Sciatic nerve (tissue), 2 donors: ENCODE results near the gene PSMD5. TPM values are rescaled to one million over a fixed set of nuclear protein-coding genes. Genes with fewer than 3 reads are reported as not detected.

Source experiments
- ATAC-seq: fragments of 200-7000 bp; cut with Tn5 transposase; one replicate; pipeline ENCODE4 v1.9.1; 2020; ENCODE audit warnings: mild to moderate bottlenecking, moderate library complexity
- DNase-seq: peaks from one replicate; pipeline ENCODE4 v3.0.0-alpha.2; 2020; ENCODE audit warnings: low spot score
- intact Hi-C: fragments of 100-400 bp; cut with DNase I; formaldehyde crosslinking; loops from one replicate; pipeline ENCODE4 v1.14.2; 2022
- total RNA-seq: library from RNA; stranded (reverse); fragmentation: NEBNext Ultra II Directional; extraction: Animal tissue kit (Norgen Biotek cat#: 25700); gene quantifications from one replicate; pipeline ENCODE4 v1.2.1, GENCODE V29; 2021
- donor health status: DM: no; HTN: no; CAD: no.
- donor health status: DM: no; HTN: no; CAD: no.

The PSMD5 gene
- total RNA-seq, 1 donor from 2014 or later = 39.0 TPM

- DNase-seq (peak; percentile 90), ATAC-seq (peak; percentile 75)
- intact Hi-C loops = loop anchor here (5.0 kb wide), 1 partner anchor 51 kb away; the partner anchor contains the start of gene TRAF1
Observed at GRCh38 chr9:120875954-120876841, 33.5 kb upstream of the PSMD5 start.

- ATAC-seq = no peak
- intact Hi-C loops = loop anchor here (5.0 kb wide), 1 partner anchor 52 kb away; the partner anchor contains the start of gene TRAF1
- no peak for DNase-seq
Observed at GRCh38 chr9:120875643-120875953, 32.9 kb upstream of the PSMD5 start.

- no peak for ATAC-seq
- DNase-seq = no peak
- intact Hi-C loops = loop anchor here (5.0 kb wide), 1 partner anchor 52 kb away; the partner anchor contains the start of gene TRAF1
Observed at GRCh38 chr9:120875195-120875565, 32.5 kb upstream of the PSMD5 start.

DNA sequence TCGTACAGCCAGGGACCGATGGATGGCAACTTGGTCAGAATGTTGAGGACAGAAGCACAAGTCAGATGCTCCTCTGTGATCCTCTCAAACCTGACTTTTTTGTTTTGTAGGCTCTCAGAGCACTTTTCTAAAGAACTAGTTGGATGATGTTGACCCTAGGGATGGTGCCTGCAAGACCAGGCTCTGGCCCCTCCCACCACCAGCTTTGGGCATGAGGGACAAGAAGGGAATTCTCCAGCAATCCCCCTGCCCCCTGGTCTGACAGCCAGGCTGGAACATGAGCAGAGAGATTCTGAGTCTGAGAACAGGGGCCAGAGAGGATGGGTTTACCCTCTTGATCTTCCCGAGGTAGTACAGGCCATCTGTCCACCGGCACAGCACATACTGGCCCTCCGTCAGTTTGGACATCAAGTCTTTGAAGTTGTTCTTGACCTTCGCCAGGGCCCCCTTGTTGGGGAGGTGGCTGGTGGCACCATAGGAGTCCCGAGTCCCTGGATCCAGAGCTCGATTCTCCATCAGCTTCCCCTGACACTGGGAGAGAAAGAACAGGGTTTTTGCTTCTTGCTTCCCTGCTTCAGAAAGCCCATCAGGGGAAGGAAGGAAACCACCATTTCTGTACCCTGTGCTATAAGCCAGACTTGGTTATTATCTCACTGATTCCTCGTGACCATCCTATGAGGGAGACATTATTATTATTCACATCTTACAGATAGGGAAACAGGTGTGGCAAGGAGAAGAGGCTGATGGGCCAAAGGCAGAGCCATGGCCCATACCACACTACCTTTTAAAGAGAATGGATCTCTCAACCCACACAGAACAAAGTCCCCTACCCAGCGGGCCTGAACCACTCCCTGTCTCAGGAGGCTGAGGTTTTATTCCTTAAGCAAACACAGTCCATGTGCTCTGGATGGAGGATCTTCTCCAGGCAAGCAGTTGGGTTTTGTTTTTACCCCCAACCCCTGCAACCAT lies 31.8 kb upstream of the PSMD5 start:
- no peak for ATAC-seq
- intact Hi-C loops = loop anchor here (5.0 kb wide), 1 partner anchor 53 kb away; the partner anchor contains the start of gene TRAF1
- no peak for DNase-seq

DNA sequence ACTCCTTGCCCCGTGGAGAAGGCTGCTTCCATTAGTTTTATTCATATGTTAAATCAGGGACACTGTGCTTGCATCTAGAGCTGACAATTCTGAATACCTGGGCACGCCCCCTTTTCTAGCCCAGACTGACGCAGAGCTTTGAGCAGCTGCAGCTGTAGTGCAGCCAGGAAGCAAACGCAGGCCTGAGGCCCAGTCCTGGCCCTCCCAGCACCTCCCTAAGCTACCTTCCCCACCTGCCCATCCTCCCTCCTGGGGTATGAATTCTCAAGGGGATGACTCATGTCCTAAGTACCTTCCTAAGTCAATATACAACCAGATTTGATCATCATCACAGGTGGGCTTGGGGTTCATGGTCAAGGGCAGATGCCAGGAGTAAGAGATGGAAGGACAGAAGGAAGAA lies 30.8 kb upstream of the PSMD5 start:
- ATAC-seq (no peak), DNase-seq (no peak)
- intact Hi-C loops = no loop called here

DNA sequence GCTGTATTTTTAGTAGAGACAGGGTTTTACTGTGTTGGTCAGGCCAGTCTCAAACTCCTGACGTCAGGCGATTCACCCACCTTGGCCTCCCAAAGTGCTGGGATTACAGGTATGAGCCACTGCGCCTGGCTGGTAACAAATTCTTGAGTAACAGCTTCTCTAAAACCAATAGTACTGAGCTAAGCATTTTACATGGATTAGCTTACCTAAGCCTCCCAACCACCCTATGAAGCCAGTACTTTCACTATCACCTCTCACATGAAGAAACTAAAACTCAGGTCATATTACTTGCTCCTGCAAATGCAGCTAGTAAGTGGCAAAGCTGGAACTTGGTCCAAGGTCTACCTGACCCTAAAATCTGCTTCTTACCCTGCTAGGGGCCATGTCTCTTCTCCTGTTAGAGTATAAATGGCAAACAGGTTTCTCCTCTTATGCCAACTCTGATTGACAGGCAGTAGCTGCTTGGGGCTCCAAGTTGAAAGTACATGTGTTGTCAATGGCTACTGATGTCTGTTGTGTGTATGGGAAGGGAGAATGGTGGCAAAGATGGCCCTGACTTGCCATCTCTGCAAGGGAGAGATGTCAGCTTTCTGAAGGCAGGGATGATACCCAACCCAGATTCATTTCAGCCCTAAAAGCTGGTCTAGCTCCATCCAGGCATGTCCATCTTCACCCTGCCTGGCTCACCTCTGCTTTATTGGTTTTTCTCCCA lies 30.2 kb upstream of the PSMD5 start:
- ATAC-seq (no peak), DNase-seq (no peak)
- intact Hi-C loops = no loop called here

DNA sequence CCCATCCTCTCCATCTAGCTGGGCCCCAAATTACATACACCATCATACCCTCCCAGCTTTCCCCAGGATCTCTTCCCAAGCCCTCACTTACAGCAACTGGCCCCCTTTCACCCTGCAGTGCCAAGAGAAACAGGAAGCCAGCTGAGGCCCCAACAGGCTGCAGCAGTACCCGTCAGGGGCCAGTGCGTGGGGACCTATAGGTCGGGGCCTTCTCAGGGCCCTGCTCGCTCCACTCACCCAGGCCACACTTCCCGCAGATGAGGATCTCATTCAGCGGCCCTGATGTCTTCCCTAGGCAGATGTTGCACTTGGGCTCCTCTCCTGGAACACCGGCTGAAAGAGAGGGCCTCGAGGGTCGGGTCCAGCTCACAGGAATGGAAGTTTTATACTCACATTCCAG lies 27.5 kb upstream of the PSMD5 start:
- intact Hi-C loops = no loop called here
- DNase-seq (no peak), ATAC-seq (no peak)

GRCh38 chr9:120869726-120870125 lies 27.0 kb upstream of the PSMD5 start:
- ATAC-seq = peak; percentile 0
- no peak for DNase-seq
- intact Hi-C loops = no loop called here

GRCh38 chr9:120869360-120869687 lies 26.6 kb upstream of the PSMD5 start:
- DNase-seq (no peak), ATAC-seq (no peak)
- intact Hi-C loops = no loop called here

GRCh38 chr9:120868676-120869359 lies 26.1 kb upstream of the PSMD5 start:
- ATAC-seq (peak; percentile 94), DNase-seq (peak; percentile 98)
- intact Hi-C loops = no loop called here

- peak; percentile 69 for ATAC-seq
Observed at GRCh38 chr9:120868339-120868675, 25.6 kb upstream of the PSMD5 start.

GRCh38 chr9:120867676-120868338 lies 25.1 kb upstream of the PSMD5 start:
- DNase-seq (no peak), ATAC-seq (no peak)
- intact Hi-C loops = no loop called here

More at GRCh38 chr9:120868339-120868675, 25.6 kb upstream of the PSMD5 start:
- DNase-seq = no peak
- intact Hi-C loops = no loop called here

GRCh38 chr9:120866651-120867050 lies 23.9 kb upstream of the PSMD5 start:
- ATAC-seq (no peak), DNase-seq (peak; percentile 18)
- intact Hi-C loops = no loop called here

- intact Hi-C loops = no loop called here
- DNase-seq = no peak
- ATAC-seq = no peak
Observed at GRCh38 chr9:120865809-120866208, 23.1 kb upstream of the PSMD5 start.

- DNase-seq (no peak), ATAC-seq (no peak)
- intact Hi-C loops = no loop called here
Observed at GRCh38 chr9:120865176-120865575, 22.5 kb upstream of the PSMD5 start.

DNA sequence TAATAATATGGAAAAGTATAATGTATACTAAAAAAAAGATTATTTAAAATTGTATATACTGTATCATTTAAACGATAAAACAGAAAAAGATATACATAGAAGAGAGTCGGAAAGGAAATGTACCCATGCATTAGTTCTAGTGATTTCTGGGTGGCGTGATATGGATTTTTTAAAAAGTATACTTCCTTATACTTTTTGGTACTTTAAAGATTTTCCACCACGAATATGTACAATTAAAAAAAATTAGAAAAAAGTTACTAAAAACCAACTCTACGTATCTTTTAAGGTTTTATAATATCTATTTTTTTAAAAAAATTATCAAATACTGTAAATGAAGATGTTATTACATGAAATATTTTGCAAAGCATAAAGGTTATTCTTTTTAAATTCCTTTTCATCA lies 22.0 kb upstream of the PSMD5 start:
- DNase-seq (no peak), ATAC-seq (no peak)
- intact Hi-C loops = no loop called here

GRCh38 chr9:120863833-120864232 lies 21.1 kb upstream of the PSMD5 start:
- intact Hi-C loops = no loop called here
- ATAC-seq = no peak
- DNase-seq = no peak

DNA sequence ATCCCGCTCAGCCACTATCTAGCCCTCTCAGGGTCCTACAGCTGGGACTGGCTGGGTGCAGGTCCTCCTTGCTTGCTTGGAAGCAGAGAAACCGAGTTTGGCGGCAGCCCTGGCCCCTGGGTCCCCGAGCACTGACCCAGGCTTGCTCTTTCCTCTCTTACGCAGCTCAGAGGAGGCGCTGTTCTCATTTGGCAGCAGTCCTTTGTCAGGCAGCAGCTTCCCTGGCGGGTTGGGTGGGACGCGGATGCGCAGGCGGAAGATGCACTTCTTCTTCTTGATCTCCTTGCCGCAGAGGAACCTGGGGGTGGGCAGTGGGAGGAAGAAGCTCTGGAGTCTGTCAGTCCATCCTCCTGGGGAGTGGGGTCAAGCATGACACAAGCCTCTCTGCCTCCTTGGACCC lies 19.7 kb upstream of the PSMD5 start:
- intact Hi-C loops = loop anchor here (1.0 kb wide), 1 partner anchor 23 kb away; no protein-coding TSS in a partner anchor
- ATAC-seq (no peak), DNase-seq (peak; percentile 47)
